HepG2 (cell line): ENCODE measurements around the gene INSRR. TPM values are rescaled to one million over a fixed set of nuclear protein-coding genes. Genes with fewer than 3 reads are reported as not detected.

Source experiments
- ATAC-seq: fragments of 200-7000 bp; cut with Tn5 transposase; 3 replicates; pipeline ENCODE4 v1.9.1; 2020; ENCODE audit warnings: mild to moderate bottlenecking, moderate library complexity
- BruUV-seq: library from RNA; stranded (reverse); fragments of 400-500 nt; replicated peaks from 2 replicates; lab custom pipeline; 2021; lab: Mats Ljungman, UMichigan
- CTCF ChIA-PET: fragments of 300-600 bp; formaldehyde crosslinking; extraction: SDS; loops from one replicate; lab custom pipeline; 2021; ENCODE audit warnings: low total read pairs, inconsistent platforms, low intra/inter-chr PET ratio; lab: Yijun Ruan, JAX
- POLR2A ChIA-PET: fragments of 350-600 bp; sonication (Branson Sonifier 250); formaldehyde crosslinking; loops from one replicate; lab custom pipeline; 2020; ENCODE audit warnings: antibody characterized with exemption, inconsistent platforms; lab: Yijun Ruan, JAX
- DNase-seq: peaks from one replicate; pipeline ENCODE4 v3.0.0-alpha.2; 2015; ENCODE audit warnings: low spot score
- FAIRE-seq: peaks from 3 replicates; lab custom pipeline; 2011; peaks lifted over from hg19 to GRCh38; lab: Jason Lieb, UNC
- H2AFZ ChIP-seq: one replicate; pipeline ENCODE4 v1.6.1; 2011; ENCODE audit warnings: low read length, inconsistent platforms
- H3K27ac ChIP-seq: fragments of 300-600 bp; 3 replicates; pipeline ENCODE4 v1.8.0; 2011; ENCODE audit warnings: mixed run types, mild to moderate bottlenecking, mixed read lengths, low read length, inconsistent platforms; ENCODE audit not compliant: insufficient read depth; ENCODE audit errors: extremely low read length
- H3K27me3 ChIP-seq, 2 experiments: fragments of 200-600 bp in 1 of 2; 2 replicates in 1 of 2; 3 replicates in 1 of 2; pipeline versions ENCODE4 v1.6.0 to v1.8.0; 2011; ENCODE audit warnings: low read length in 2 of 2, mild to moderate bottlenecking in 2 of 2, moderate library complexity in 2 of 2, inconsistent platforms in 1 of 2; ENCODE audit not compliant: insufficient read depth in 2 of 2, control insufficient read depth in 1 of 2
- H3K36me3 ChIP-seq, 2 experiments: fragments of 200-600 bp in 1 of 2; replicated peaks in 1 of 2; 2 replicates in 1 of 2; 3 replicates in 1 of 2; pipeline versions ENCODE4 v1.5.1 to v1.8.0; 2011; ENCODE audit warnings: low read length in 2 of 2, inconsistent platforms in 1 of 2; ENCODE audit not compliant: insufficient read depth in 2 of 2, control insufficient read depth in 1 of 2
- H3K4me1 ChIP-seq: 2 replicates; pipeline ENCODE4 v1.5.1; 2012; ENCODE audit warnings: low read length, inconsistent platforms; ENCODE audit not compliant: insufficient read depth
- H3K4me2 ChIP-seq: 2 replicates; pipeline ENCODE4 v1.6.0; 2011; ENCODE audit warnings: low read depth, low read length, inconsistent platforms
- H3K4me3 ChIP-seq, 3 experiments: fragments of 200-600 bp in 1 of 3; sonication (generic), shearing (Covaris generic) in 1 of 3; replicated peaks in 1 of 3; 2 replicates each; pipeline ENCODE4 v1.5.1; 2011 to 2016; ENCODE audit warnings: low read length in 3 of 3, inconsistent platforms in 2 of 3, low read depth in 2 of 3, mild to moderate bottlenecking in 2 of 3, control low read depth in 1 of 3, mixed read lengths in 1 of 3; ENCODE audit not compliant: insufficient read depth in 1 of 3
- H3K79me2 ChIP-seq: one replicate; pipeline ENCODE4 v1.6.1; 2011; ENCODE audit warnings: low read length, inconsistent platforms; ENCODE audit not compliant: insufficient read depth
- H3K9ac ChIP-seq: 2 replicates; pipeline ENCODE4 v1.6.0; 2011; ENCODE audit warnings: mild to moderate bottlenecking, low read depth, low read length, inconsistent platforms; ENCODE audit not compliant: insufficient read depth
- H3K9me3 ChIP-seq: 2 replicates; pipeline ENCODE4 v1.5.1; 2012; ENCODE audit warnings: mild to moderate bottlenecking, low read length
- H4K20me1 ChIP-seq: 2 replicates; pipeline ENCODE4 v1.6.0; 2011; ENCODE audit warnings: inconsistent platforms, mild to moderate bottlenecking, low read length, moderate library complexity; ENCODE audit not compliant: insufficient read depth
- CEBPZ ChIP-seq: IDR thresholded peaks from 2 replicates; pipeline ENCODE4 v1.6.1; 2012; ENCODE audit warnings: low read length, improper control_type of control experiment
- HNF1B ChIP-seq: sonication (generic); formaldehyde crosslinking; IDR thresholded peaks from 2 replicates; pipeline ENCODE4 v1.5.1; 2020; ENCODE audit warnings: mild to moderate bottlenecking, moderate library complexity, missing genetic modification reagents
- PHF5A ChIP-seq: IDR thresholded peaks from one replicate; pipeline ENCODE4 v1.6.1; 2018; ENCODE audit warnings: low read depth, missing genetic modification reagents; ENCODE audit not compliant: unreplicated experiment
- STAG1 ChIP-seq: sonication (generic); formaldehyde crosslinking; IDR thresholded peaks from 2 replicates; pipeline ENCODE4 v1.4.0; 2020; ENCODE audit warnings: missing genetic modification reagents
- ZFP1 ChIP-seq: IDR thresholded peaks from 2 replicates; pipeline ENCODE4 v1.6.1; 2016
- ZNF768 ChIP-seq: sonication (generic); formaldehyde crosslinking; IDR thresholded peaks from 2 replicates; pipeline ENCODE4 v1.4.0; 2020; ENCODE audit warnings: missing genetic modification reagents
- ZSCAN22 ChIP-seq: sonication (generic); formaldehyde crosslinking; IDR thresholded peaks from 2 replicates; pipeline ENCODE4 v1.4.0; 2020; ENCODE audit warnings: mild to moderate bottlenecking, missing genetic modification reagents
- WGBS: methylation state at CpG from one replicate; pipeline ENCODE4 v1.1.6; 2017; ENCODE audit warnings: low lambda C conversion rate; 5-methylcytosine and 5-hydroxymethylcytosine counted together
- in situ Hi-C: cut with HindIII; loops from 2 replicates; pipeline ENCODE4 v1.10.0; 2017; ENCODE audit warnings: low pct_unique_long_range_greater_than_20kb; ENCODE audit not compliant: extremely low pct_ligation_motif_present
- intact Hi-C: fragments of 100-400 bp; cut with micrococcal nuclease; formaldehyde crosslinking; loops from one replicate; pipeline ENCODE4 v1.10.0; 2022; ENCODE audit not compliant: unreplicated experiment
- polyA plus RNA-seq, 8 experiments: library from polyadenylated mRNA; depleted of rRNA in 3 of 8; stranded (reverse) in 7 of 8; unstranded in 1 of 8; fragments of >200 nt; fragmentation: Illumina TruSeq in 4 of 8; extraction: Trizol in 4 of 8; gene quantifications; 2 replicates each; pipeline versions ENCODE4 v1.2.1 to v1.2.3, GENCODE V29; 2011 to 2016; ENCODE audit warnings: low read depth in 4 of 8, missing spikeins in 1 of 8, mixed read lengths in 1 of 8; ENCODE audit not compliant: insufficient read depth in 1 of 8
- total RNA-seq, 5 experiments: library from RNA; depleted of rRNA; stranded (reverse); fragments of >200 nt; fragmentation: Illumina TruSeq; extraction: Trizol; gene quantifications; 2 replicates each; pipeline ENCODE4 v1.2.3, GENCODE V29; 2016; ENCODE audit warnings: low read depth in 1 of 5

Gene INSRR
- total and polyA plus RNA-seq, 2 of the 13 experiments (the other 11 are each of a cell fraction or from before 2014, with no cell fraction given), result not detected

GRCh38 chr1:156868341-156868740 is 9.4 kb upstream of the INSRR start (continued):
- no peak for TF ChIP-seq HNF1B (CRISPR knock-in tag)
- peak; percentile 16; the same call in 1 of the 2 replicates for TF ChIP-seq STAG1 (CRISPR knock-in tag)
- no peak for TF ChIP-seq CEBPZ
- no peak for TF ChIP-seq PHF5A (CRISPR knock-in tag)
- no peak for TF ChIP-seq ZFP1

GRCh38 chr1:156866249-156866909 is 7.5 kb upstream of the INSRR start:
- H4K20me1 ChIP-seq, result no peaks in the 10 kb centered on the region
- ATAC-seq, result no peak
- TF ChIP-seq ZNF768 (CRISPR knock-in tag) (peak; percentile 0; the same call in 1 of the 2 replicates), ZSCAN22 (CRISPR knock-in tag) (no peak)
- no peak overlapping the region for H3K4me2 ChIP-seq
- in situ Hi-C loops (loop anchor here (10.0 kb wide), 1 partner anchor 172 kb away; no protein-coding TSS in a partner anchor), intact Hi-C loops (loop anchor here (10.0 kb wide), 1 partner anchor 72 kb away; no protein-coding TSS in a partner anchor)
- CTCF ChIA-PET, result no interaction called here
- FAIRE-seq, result no peak
- no peaks in the 10 kb centered on the region for H3K4me1 ChIP-seq
- H3K4me3 ChIP-seq, result no peak overlapping the region
- H3K27me3 ChIP-seq, result peaks cover 11 to 70% of the 10 kb centered on the region in 2 experiments
- no peak for DNase-seq
- no peaks in the 10 kb centered on the region for H3K9me3 ChIP-seq
- H3K9ac ChIP-seq, result no peak overlapping the region
- H2AFZ ChIP-seq, result no peak overlapping the region
- H3K36me3 ChIP-seq, result no peaks in the 10 kb centered on the region
- no peaks in the 10 kb centered on the region for H3K79me2 ChIP-seq
- no peak overlapping the region for H3K27ac ChIP-seq
- POLR2A ChIA-PET, result no interaction called here
- WGBS, result 9% methylated on average over 5 of the region's 12 CpGs
- BruUV-seq, result no TSS peak
